ENCODE measurements around the gene NFYA. TPM values are rescaled to one million over a fixed set of nuclear protein-coding genes. Genes with fewer than 3 reads are reported as not detected.

The NFYA gene
- total RNA-seq, 1 experiment from 2014 or later: 28.7 TPM

DNA sequence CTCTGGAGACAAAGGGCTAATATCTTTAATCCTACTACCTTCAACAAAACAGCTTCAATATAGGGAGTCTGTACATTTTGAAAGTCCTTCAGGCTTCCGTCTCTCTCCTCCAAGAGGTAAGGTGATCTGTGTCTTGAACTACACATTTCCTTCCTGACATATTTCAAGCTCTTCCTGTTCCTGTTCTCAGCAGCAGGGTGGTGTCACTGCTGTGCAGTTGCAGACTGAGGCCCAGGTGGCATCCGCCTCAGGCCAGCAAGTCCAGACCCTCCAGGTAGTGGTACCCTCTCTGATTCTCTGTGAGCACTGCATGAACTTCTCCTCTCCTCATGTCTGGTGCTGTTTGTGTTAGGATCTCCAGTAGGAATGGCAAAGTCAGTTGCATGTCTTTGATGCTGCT is 7.8 kb downstream of the NFYA start (continued):
- TF ChIP-seq, protein P1, sequence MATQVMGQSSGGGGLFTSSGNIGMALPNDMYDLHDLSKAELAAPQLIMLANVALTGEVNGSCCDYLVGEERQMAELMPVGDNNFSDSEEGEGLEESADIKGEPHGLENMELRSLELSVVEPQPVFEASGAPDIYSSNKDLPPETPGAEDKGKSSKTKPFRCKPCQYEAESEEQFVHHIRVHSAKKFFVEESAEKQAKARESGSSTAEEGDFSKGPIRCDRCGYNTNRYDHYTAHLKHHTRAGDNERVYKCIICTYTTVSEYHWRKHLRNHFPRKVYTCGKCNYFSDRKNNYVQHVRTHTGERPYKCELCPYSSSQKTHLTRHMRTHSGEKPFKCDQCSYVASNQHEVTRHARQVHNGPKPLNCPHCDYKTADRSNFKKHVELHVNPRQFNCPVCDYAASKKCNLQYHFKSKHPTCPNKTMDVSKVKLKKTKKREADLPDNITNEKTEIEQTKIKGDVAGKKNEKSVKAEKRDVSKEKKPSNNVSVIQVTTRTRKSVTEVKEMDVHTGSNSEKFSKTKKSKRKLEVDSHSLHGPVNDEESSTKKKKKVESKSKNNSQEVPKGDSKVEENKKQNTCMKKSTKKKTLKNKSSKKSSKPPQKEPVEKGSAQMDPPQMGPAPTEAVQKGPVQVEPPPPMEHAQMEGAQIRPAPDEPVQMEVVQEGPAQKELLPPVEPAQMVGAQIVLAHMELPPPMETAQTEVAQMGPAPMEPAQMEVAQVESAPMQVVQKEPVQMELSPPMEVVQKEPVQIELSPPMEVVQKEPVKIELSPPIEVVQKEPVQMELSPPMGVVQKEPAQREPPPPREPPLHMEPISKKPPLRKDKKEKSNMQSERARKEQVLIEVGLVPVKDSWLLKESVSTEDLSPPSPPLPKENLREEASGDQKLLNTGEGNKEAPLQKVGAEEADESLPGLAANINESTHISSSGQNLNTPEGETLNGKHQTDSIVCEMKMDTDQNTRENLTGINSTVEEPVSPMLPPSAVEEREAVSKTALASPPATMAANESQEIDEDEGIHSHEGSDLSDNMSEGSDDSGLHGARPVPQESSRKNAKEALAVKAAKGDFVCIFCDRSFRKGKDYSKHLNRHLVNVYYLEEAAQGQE (IDR thresholded peaks at IDR 0.05; ENCODE audit: low read depth): no peak
- TF ChIP-seq RAD21 (IDR thresholded peaks at IDR 0.05; ENCODE audit: low read depth) (no peak), EZH2phosphoT487 (IDR thresholded peaks at IDR 0.05; ENCODE audit: borderline replicate concordance) (no peak), POLR2AphosphoS5 (IDR thresholded peaks at IDR 0.05; ENCODE audit: low read depth, low read length) (no peak)

DNA sequence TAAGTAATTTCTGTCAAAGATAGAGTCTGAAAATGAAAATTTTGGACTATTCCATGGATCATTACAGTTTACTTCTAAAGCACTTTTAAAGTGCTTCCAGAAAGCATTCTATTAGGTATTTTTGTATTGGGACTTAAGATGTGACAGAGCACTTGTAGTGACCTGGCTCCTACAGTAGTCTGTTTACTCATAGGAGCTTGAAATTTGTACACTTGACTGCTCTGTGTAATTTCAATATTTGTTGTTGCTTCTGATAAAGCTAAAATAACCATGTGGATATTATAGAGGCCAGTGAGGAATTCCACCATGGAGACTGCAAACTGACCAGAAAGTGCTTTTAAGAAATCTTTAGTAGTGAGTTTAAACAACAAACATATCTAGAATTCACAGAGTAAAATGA is 10.3 kb downstream of the NFYA start:
- intact Hi-C loops (cut with micrococcal nuclease): no loop called here
- no peak overlapping the region for H3K9ac ChIP-seq (ENCODE audit: low read length)
- no peaks in the 10 kb centered on the region for H3K4me1 ChIP-seq (ENCODE audit: control insufficient read depth in 1 of 2, insufficient read depth in 2 of 2, low read length in 2 of 2)
- no peaks in the 10 kb centered on the region for H3K9me3 ChIP-seq (ENCODE audit: control insufficient read depth in 1 of 2, insufficient read depth in 1 of 2, low read depth in 1 of 2, low read length in 2 of 2)
- TF ChIP-seq SIN3A (IDR thresholded peaks at IDR 0.05; ENCODE audit: low read depth): no peak
- TF ChIP-seq YY1 (IDR thresholded peaks at IDR 0.05; ENCODE audit: extremely low read depth, insufficient replicate concordance, low read depth, low read length): no peak
- TF ChIP-seq SP1 (IDR thresholded peaks at IDR 0.05; ENCODE audit: low read depth): no peak
- no peak for TF ChIP-seq ZNF274 (IDR thresholded peaks at IDR 0.05; ENCODE audit: low read depth, low read length)
- TF ChIP-seq EGR1 (IDR thresholded peaks at IDR 0.05; ENCODE audit: low read depth): no peak
- TF ChIP-seq CBX3 (IDR thresholded peaks at IDR 0.05; ENCODE audit: low read depth): no peak
- TF ChIP-seq FOSL1 (IDR thresholded peaks at IDR 0.05; ENCODE audit: low read depth): no peak
- TF ChIP-seq JUND (IDR thresholded peaks at IDR 0.05): no peak
- no peak for TF ChIP-seq ZFX (IDR thresholded peaks at IDR 0.05)
- TF ChIP-seq, protein P2, sequence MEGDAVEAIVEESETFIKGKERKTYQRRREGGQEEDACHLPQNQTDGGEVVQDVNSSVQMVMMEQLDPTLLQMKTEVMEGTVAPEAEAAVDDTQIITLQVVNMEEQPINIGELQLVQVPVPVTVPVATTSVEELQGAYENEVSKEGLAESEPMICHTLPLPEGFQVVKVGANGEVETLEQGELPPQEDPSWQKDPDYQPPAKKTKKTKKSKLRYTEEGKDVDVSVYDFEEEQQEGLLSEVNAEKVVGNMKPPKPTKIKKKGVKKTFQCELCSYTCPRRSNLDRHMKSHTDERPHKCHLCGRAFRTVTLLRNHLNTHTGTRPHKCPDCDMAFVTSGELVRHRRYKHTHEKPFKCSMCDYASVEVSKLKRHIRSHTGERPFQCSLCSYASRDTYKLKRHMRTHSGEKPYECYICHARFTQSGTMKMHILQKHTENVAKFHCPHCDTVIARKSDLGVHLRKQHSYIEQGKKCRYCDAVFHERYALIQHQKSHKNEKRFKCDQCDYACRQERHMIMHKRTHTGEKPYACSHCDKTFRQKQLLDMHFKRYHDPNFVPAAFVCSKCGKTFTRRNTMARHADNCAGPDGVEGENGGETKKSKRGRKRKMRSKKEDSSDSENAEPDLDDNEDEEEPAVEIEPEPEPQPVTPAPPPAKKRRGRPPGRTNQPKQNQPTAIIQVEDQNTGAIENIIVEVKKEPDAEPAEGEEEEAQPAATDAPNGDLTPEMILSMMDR (IDR thresholded peaks at IDR 0.05 in 2 of 3, conservative IDR thresholded peaks at IDR 0.05 in 1 of 3; ENCODE audit: borderline replicate concordance in 1 of 3, insufficient read depth in 1 of 3, low read depth in 2 of 3, low read length in 2 of 3): no peak
- no peak for TF ChIP-seq SRF (IDR thresholded peaks at IDR 0.05; ENCODE audit: low read depth)
- TF ChIP-seq CEBPB (IDR thresholded peaks at IDR 0.05; ENCODE audit: low read depth): no peak
- TF ChIP-seq EZH2 (IDR thresholded peaks at IDR 0.05): no peak
- TF ChIP-seq, protein P3, sequence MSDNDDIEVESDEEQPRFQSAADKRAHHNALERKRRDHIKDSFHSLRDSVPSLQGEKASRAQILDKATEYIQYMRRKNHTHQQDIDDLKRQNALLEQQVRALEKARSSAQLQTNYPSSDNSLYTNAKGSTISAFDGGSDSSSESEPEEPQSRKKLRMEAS (IDR thresholded peaks at IDR 0.05): no peak
- no peak overlapping the region for H3K4me2 ChIP-seq (ENCODE audit: low read length)
- peaks cover 26 to 56% of the 10 kb centered on the region in 2 experiments for H3K36me3 ChIP-seq (ENCODE audit: control insufficient read depth in 1 of 2, insufficient read depth in 2 of 2, low read length in 2 of 2)
- no peak overlapping the region for H3K4me3 ChIP-seq (replicated peaks in 1 of 2; ENCODE audit: low read depth in 1 of 2, low read length in 2 of 2)
- H3K27ac ChIP-seq (ENCODE audit: low read depth, low read length): no peak overlapping the region
- ChIA-PET POLR2A (no interaction called here), RAD21 (ENCODE audit: low non-redundant PET in 1 of 2, low total read pairs in 2 of 2, uncharacterized antibody in 2 of 2, unreplicated experiment in 2 of 2) (no interaction called here), CTCF (no interaction called here)
- H2AFZ ChIP-seq (ENCODE audit: low read depth, low read length, poor library complexity, severe bottlenecking): no peak overlapping the region
- DNase-seq (ENCODE audit: low read depth, low spot score) (no peak), ATAC-seq (no peak)
- no peaks in the 10 kb centered on the region for H4K20me1 ChIP-seq (ENCODE audit: insufficient read depth)
- H3K27me3 ChIP-seq (ENCODE audit: insufficient read depth, low read length): no peaks in the 10 kb centered on the region
- H3K9me2 ChIP-seq (ENCODE audit: insufficient read depth): no peaks in the 10 kb centered on the region
- H3K79me2 ChIP-seq (ENCODE audit: insufficient read depth, low read length): peaks cover 63% of the 10 kb centered on the region
- BruUV-seq (replicated peaks): no TSS peak

Data from HCT116 (cell line).